Upper lobe of right lung (tissue), 1 donor: ENCODE data around the gene PSME1. TPM values are rescaled to one million over a fixed set of nuclear protein-coding genes. Genes with fewer than 3 reads are reported as not detected.
"Not testable (repeated sequence)": the region's sequence is repeated elsewhere in the genome, so short reads cannot be mapped to it uniquely, and the experiment has no call there.

Experiments
- ATAC-seq: fragments of 200-7000 bp; cut with Tn5 transposase; one replicate; pipeline ENCODE4 v1.9.1; 2020; ENCODE audit warnings: mild to moderate bottlenecking, moderate library complexity
- DNase-seq: peaks from one replicate; pipeline ENCODE4 v3.0.0-alpha.2; 2020
- H3K27ac ChIP-seq: fragments of 200-600 bp; one replicate; pipeline ENCODE4 v1.8.0; 2022
- H3K27me3 ChIP-seq: fragments of 200-600 bp; one replicate; pipeline ENCODE4 v1.8.0; 2022; ENCODE audit warnings: mild to moderate bottlenecking
- H3K36me3 ChIP-seq: fragments of 200-600 bp; one replicate; pipeline ENCODE4 v1.8.0; 2022
- H3K4me1 ChIP-seq: fragments of 200-600 bp; one replicate; pipeline ENCODE4 v1.8.0; 2022
- H3K4me3 ChIP-seq: fragments of 200-600 bp; one replicate; pipeline ENCODE4 v1.8.0; 2022; ENCODE audit warnings: mild to moderate bottlenecking
- H3K9me3 ChIP-seq: fragments of 200-600 bp; one replicate; pipeline ENCODE4 v1.8.0; 2022
- intact Hi-C: fragments of 100-400 bp; cut with DNase I; formaldehyde crosslinking; loops from one replicate; pipeline ENCODE4 v1.11.0; 2022
- total RNA-seq: library from RNA; stranded (reverse); fragmentation: NEBNext Ultra II Directional; extraction: Animal tissue kit (Norgen Biotek cat#: 25700); gene quantifications from one replicate; pipeline ENCODE4 v1.2.1, GENCODE V29; 2021
- TF ChIP-seq, protein P1 (sequence below): fragments of 200-600 bp; IDR thresholded peaks from one replicate; pipeline ENCODE4 v1.8.0; 2022; ENCODE audit warnings: antibody characterized with exemption
- donor health status: DM: no; HTN: yes; CAD: no; lungs with severe emphysema.

PSME1 gene
- total RNA-seq, 1 donor from 2014 or later, result 171 TPM

GRCh38 chr14:24102357-24103048, 33.5 kb upstream of the PSME1 start:
- no peak for DNase-seq
- TF ChIP-seq, protein P1, sequence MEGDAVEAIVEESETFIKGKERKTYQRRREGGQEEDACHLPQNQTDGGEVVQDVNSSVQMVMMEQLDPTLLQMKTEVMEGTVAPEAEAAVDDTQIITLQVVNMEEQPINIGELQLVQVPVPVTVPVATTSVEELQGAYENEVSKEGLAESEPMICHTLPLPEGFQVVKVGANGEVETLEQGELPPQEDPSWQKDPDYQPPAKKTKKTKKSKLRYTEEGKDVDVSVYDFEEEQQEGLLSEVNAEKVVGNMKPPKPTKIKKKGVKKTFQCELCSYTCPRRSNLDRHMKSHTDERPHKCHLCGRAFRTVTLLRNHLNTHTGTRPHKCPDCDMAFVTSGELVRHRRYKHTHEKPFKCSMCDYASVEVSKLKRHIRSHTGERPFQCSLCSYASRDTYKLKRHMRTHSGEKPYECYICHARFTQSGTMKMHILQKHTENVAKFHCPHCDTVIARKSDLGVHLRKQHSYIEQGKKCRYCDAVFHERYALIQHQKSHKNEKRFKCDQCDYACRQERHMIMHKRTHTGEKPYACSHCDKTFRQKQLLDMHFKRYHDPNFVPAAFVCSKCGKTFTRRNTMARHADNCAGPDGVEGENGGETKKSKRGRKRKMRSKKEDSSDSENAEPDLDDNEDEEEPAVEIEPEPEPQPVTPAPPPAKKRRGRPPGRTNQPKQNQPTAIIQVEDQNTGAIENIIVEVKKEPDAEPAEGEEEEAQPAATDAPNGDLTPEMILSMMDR, result no peak
- Histone ChIP-seq H3K4me3 (no peak overlapping the region), H3K36me3 (peaks cover 35% of the 10 kb centered on the region), H3K4me1 (no peaks in the 10 kb centered on the region), H3K9me3 (no peaks in the 10 kb centered on the region), H3K27me3 (no peaks in the 10 kb centered on the region), H3K27ac (no peak overlapping the region)
- no peak for ATAC-seq
- intact Hi-C loops, result loop anchor here (10.0 kb wide), 1 partner anchor 48 kb away; the partner anchor contains the start of gene CARMIL3

DNA sequence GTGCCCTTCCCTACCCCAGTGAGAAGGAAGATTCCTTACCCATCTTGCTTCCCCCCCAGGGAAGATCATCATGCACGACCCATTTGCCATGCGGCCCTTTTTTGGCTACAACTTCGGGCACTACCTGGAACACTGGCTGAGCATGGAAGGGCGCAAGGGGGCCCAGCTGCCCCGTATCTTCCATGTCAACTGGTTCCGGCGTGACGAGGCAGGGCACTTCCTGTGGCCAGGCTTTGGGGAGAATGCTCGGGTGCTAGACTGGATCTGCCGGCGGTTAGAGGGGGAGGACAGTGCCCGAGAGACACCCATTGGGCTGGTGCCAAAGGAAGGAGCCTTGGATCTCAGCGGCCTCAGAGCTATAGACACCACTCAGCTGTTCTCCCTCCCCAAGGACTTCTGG, 32.5 kb upstream of the PSME1 start:
- H3K36me3 ChIP-seq, result peaks cover 27% of the 10 kb centered on the region
- no peak overlapping the region for H3K27ac ChIP-seq
- DNase-seq (no peak), ATAC-seq (no peak)
- H3K27me3 ChIP-seq, result no peaks in the 10 kb centered on the region
- H3K4me3 ChIP-seq, result no peak overlapping the region
- H3K9me3 ChIP-seq, result no peaks in the 10 kb centered on the region
- intact Hi-C loops, result loop anchor here (10.0 kb wide), 1 partner anchor 49 kb away; the partner anchor contains the start of gene CARMIL3
- peaks cover 2% of the 10 kb centered on the region for H3K4me1 ChIP-seq
- TF ChIP-seq, protein P1, result no peak

GRCh38 chr14:24105609-24106239, 30.3 kb upstream of the PSME1 start:
- ATAC-seq, H3K36me3 ChIP-seq, H3K4me3 ChIP-seq, H3K9me3 ChIP-seq, H3K27me3 ChIP-seq, H3K27ac ChIP-seq, DNase-seq: not testable (repeated sequence)
- intact Hi-C loops, result loop anchor here (10.0 kb wide), 1 partner anchor 51 kb away; the partner anchor contains the start of gene CARMIL3
- H3K4me1 ChIP-seq, result peaks cover 10% of the 10 kb centered on the region

- H3K9me3 ChIP-seq, result no peaks in the 10 kb centered on the region
- H3K27ac ChIP-seq, result no peak overlapping the region
- intact Hi-C loops, result loop anchor here (10.0 kb wide), 1 partner anchor 52 kb away; the partner anchor contains the start of gene CARMIL3
- H3K27me3 ChIP-seq, result no peaks in the 10 kb centered on the region
- ATAC-seq (no peak), DNase-seq (no peak)
- no peaks in the 10 kb centered on the region for H3K36me3 ChIP-seq
- H3K4me1 ChIP-seq, result peaks cover 10% of the 10 kb centered on the region
- TF ChIP-seq, protein P1, result no peak
- H3K4me3 ChIP-seq, result no peak overlapping the region
Measured at GRCh38 chr14:24106672-24107271, 29.2 kb upstream of the PSME1 start.

DNA sequence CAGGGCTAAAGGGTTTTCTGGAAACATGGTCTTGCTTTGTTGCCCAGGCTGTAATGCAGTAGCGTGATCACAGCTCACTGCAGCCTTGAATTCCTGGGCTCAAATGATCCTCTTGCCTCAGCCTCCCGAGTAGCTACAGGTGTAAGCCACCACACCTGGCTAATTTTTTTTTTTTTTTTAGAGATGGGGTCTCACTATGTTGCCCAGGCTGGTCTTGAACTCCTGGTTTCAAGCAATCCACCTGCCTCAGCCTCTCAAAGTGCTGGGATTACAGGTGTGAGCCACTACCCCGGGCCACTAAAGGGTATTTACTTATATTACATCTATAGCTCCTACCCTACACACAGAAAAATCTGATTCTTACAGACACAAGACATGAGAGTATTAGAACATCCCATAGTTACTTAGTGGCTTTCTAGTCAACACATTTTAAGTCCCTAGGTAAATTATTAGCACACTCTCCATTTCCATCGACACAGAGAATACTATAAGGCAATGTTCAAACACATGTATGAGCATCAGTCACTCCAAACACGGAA, 27.6 kb upstream of the PSME1 start:
- Histone ChIP-seq H3K9me3 (no peaks in the 10 kb centered on the region), H3K27me3 (no peaks in the 10 kb centered on the region), H3K27ac (peak overlapping the region; percentile 69), H3K4me1 (peaks cover 10% of the 10 kb centered on the region), H3K36me3 (no peaks in the 10 kb centered on the region), H3K4me3 (no peak overlapping the region)
- TF ChIP-seq, protein P1, result no peak
- intact Hi-C loops, result loop anchor here (10.0 kb wide), 1 partner anchor 54 kb away; the partner anchor contains the start of gene CARMIL3
- ATAC-seq (no peak), DNase-seq (no peak)
